ENCODE measurements around the gene UBE2E2.
"Not testable (repeated sequence)": the region's sequence is repeated elsewhere in the genome, so short reads cannot be mapped to it uniquely, and the experiment has no call there.

UBE2E2 gene

GRCh38 chr3:23594894-23595670, 392.0 kb downstream of the UBE2E2 start:
- no peak for DNase-seq

- no peak for DNase-seq
Observed at GRCh38 chr3:23595851-23596250, 392.7 kb downstream of the UBE2E2 start.

- no peak for DNase-seq
Observed at GRCh38 chr3:23600167-23600871, 397.2 kb downstream of the UBE2E2 start.

- no peak for DNase-seq
Observed at GRCh38 chr3:23601091-23601822, 398.1 kb downstream of the UBE2E2 start.

GRCh38 chr3:23602971-23603370, 399.8 kb downstream of the UBE2E2 start:
- DNase-seq: no peak

GRCh38 chr3:23607184-23607847, 404.2 kb downstream of the UBE2E2 start:
- no peak for DNase-seq

- DNase-seq: no peak
Observed at GRCh38 chr3:23608650-23609049, 405.5 kb downstream of the UBE2E2 start.

- peak; percentile 78 for DNase-seq
Observed at GRCh38 chr3:23611737-23612295, 408.7 kb downstream of the UBE2E2 start.

GRCh38 chr3:23612296-23612891, 409.3 kb downstream of the UBE2E2 start:
- no peak for DNase-seq

- no peak for DNase-seq
Observed at GRCh38 chr3:23615068-23615467, 411.9 kb downstream of the UBE2E2 start.

- DNase-seq: not testable (repeated sequence)
Observed at GRCh38 chr3:23618475-23618874, 415.3 kb downstream of the UBE2E2 start.

- DNase-seq: no peak
Observed at GRCh38 chr3:23619705-23620637, 416.8 kb downstream of the UBE2E2 start.

GRCh38 chr3:23620638-23621015, 417.5 kb downstream of the UBE2E2 start:
- no peak for DNase-seq

GRCh38 chr3:23623844-23624243, 420.7 kb downstream of the UBE2E2 start:
- no peak for DNase-seq

GRCh38 chr3:23624305-23624704, 421.2 kb downstream of the UBE2E2 start:
- no peak for DNase-seq

- no peak for DNase-seq
Observed at GRCh38 chr3:23626442-23626841, 423.3 kb downstream of the UBE2E2 start.

- no peak for DNase-seq
Observed at GRCh38 chr3:23629181-23629894, 426.2 kb downstream of the UBE2E2 start.

GRCh38 chr3:23633261-23633960, 430.3 kb downstream of the UBE2E2 start:
- DNase-seq: no peak

- no peak for DNase-seq
Observed at GRCh38 chr3:23637339-23637738, 434.2 kb downstream of the UBE2E2 start.
